K562 (cell line): Measurements from ENCODE around the gene CCDC148. TPM values are rescaled to one million over a fixed set of nuclear protein-coding genes. Genes with fewer than 3 reads are reported as not detected.
"Not testable (repeated sequence)": the region's sequence is repeated elsewhere in the genome, so short reads cannot be mapped to it uniquely, and the experiment has no call there.

Source experiments
- ATAC-seq: fragments of 200-7000 bp; cut with Tn5 transposase; 3 replicates; pipeline ENCODE4 v1.9.1; 2020; ENCODE audit warnings: moderate library complexity
- BruUV-seq: library from RNA; stranded (reverse); fragments of 400-500 nt; replicated peaks from 2 replicates; lab custom pipeline; 2021; lab: Mats Ljungman, UMichigan
- CTCF ChIA-PET: fragments of 300-600 bp; formaldehyde crosslinking; extraction: SDS; loops from one replicate; lab custom pipeline; 2021; ENCODE audit warnings: low intra/inter-chr PET ratio; lab: Yijun Ruan, JAX
- POLR2A ChIA-PET: fragments of 300-600, 350-650 bp; sonication (Branson Sonifier 250); formaldehyde crosslinking; extraction: SDS; loops from one replicate; lab custom pipeline; 2021; ENCODE audit warnings: antibody characterized with exemption, inconsistent platforms; lab: Yijun Ruan, JAX
- DNase-seq, 4 experiments: peaks; one replicate each; pipeline versions ENCODE4 v3.0.0 to v3.0.0-alpha.2; 2011 to 2018; ENCODE audit warnings: low spot score in 3 of 4, mixed read lengths in 3 of 4; ENCODE audit errors: extremely low read depth in 1 of 4
- FAIRE-seq: peaks from 2 replicates; lab custom pipeline; 2011; peaks lifted over from hg19 to GRCh38; lab: Jason Lieb, UNC
- H2AFZ ChIP-seq: 2 replicates; pipeline ENCODE4 v1.6.0; 2011; ENCODE audit warnings: low read depth, low read length, control low read depth, inconsistent platforms
- H3K27ac ChIP-seq: fragments of 200-600 bp; 3 replicates; pipeline ENCODE4 v1.8.0; 2011; ENCODE audit warnings: low read depth, mild to moderate bottlenecking, control low read depth, inconsistent platforms, low read length, moderate library complexity, mixed read lengths; ENCODE audit errors: extremely low read depth
- H3K27me3 ChIP-seq, 2 experiments: fragments of 300-600 bp in 1 of 2; 2 replicates in 1 of 2; 3 replicates in 1 of 2; pipeline versions ENCODE4 v1.6.0 to v1.8.0; 2011; ENCODE audit warnings: inconsistent platforms in 2 of 2, low read length in 2 of 2, mild to moderate bottlenecking in 1 of 2, mixed read lengths in 1 of 2, moderate library complexity in 1 of 2; ENCODE audit not compliant: control insufficient read depth in 2 of 2, insufficient read depth in 2 of 2
- H3K36me3 ChIP-seq: fragments of 300-600 bp; 3 replicates; pipeline ENCODE4 v1.8.0; 2011; ENCODE audit warnings: mild to moderate bottlenecking, low read length, inconsistent platforms; ENCODE audit not compliant: control insufficient read depth, insufficient read depth
- H3K4me1 ChIP-seq, 2 experiments: fragments of 200-600 bp in 1 of 2; replicated peaks in 1 of 2; 2 replicates in 1 of 2; 3 replicates in 1 of 2; pipeline versions ENCODE4 v1.5.1 to v1.8.0; 2011; ENCODE audit warnings: inconsistent platforms in 2 of 2, low read length in 2 of 2, mild to moderate bottlenecking in 1 of 2, mixed read lengths in 1 of 2, moderate library complexity in 1 of 2; ENCODE audit not compliant: control insufficient read depth in 2 of 2, insufficient read depth in 2 of 2
- H3K4me2 ChIP-seq: 2 replicates; pipeline ENCODE4 v1.6.1; 2011; ENCODE audit warnings: low read length, control low read depth, inconsistent platforms, mixed read lengths; ENCODE audit not compliant: insufficient read depth
- H3K4me3 ChIP-seq: fragments of 200-600 bp; sonication (generic), shearing (Covaris generic); 2 replicates; pipeline ENCODE4 v1.5.1; 2016; ENCODE audit warnings: control low read depth, inconsistent platforms
- H3K79me2 ChIP-seq: fragments of 200-600 bp; 3 replicates; pipeline ENCODE4 v1.8.0; 2011; ENCODE audit warnings: low read length, inconsistent platforms; ENCODE audit not compliant: control insufficient read depth, insufficient read depth
- H3K9ac ChIP-seq, 2 experiments: 2 replicates each; pipeline versions ENCODE4 v1.6.0 to v1.6.1; 2011; ENCODE audit warnings: low read depth in 2 of 2, low read length in 2 of 2, control low read depth in 1 of 2, inconsistent platforms in 1 of 2, mild to moderate bottlenecking in 1 of 2, mixed read lengths in 1 of 2; ENCODE audit not compliant: insufficient read depth in 1 of 2
- H3K9me1 ChIP-seq: one replicate; pipeline ENCODE4 v1.6.0; 2011; ENCODE audit warnings: inconsistent platforms, mild to moderate bottlenecking, low read length, moderate library complexity; ENCODE audit not compliant: control insufficient read depth, insufficient read depth
- H3K9me3 ChIP-seq: replicated peaks from 2 replicates; pipeline ENCODE4 v1.5.1; 2011; ENCODE audit warnings: low read depth, low read length, inconsistent platforms; ENCODE audit not compliant: control insufficient read depth, insufficient read depth
- H4K20me1 ChIP-seq: replicated peaks from 2 replicates; pipeline ENCODE4 v1.6.1; 2011; ENCODE audit warnings: low read length, inconsistent platforms, mixed read lengths; ENCODE audit not compliant: control insufficient read depth, insufficient read depth
- ZNF146 ChIP-seq: IDR thresholded peaks from one replicate; pipeline ENCODE4 v1.6.1; 2018; ENCODE audit warnings: missing compliant biosample characterization; ENCODE audit not compliant: unreplicated experiment
- WGBS: fragments of 100-300 bp; shearing (Covaris generic); methylation state at CpG from one replicate; pipeline ENCODE4 v1.1.6; 2016; ENCODE audit warnings: low coverage, mixed read lengths; ENCODE audit not compliant: insufficient coverage; ENCODE audit errors: missing lambda C conversion rate; 5-methylcytosine and 5-hydroxymethylcytosine counted together
- in situ Hi-C: fragments of 300-500 bp; cut with MboI; formaldehyde crosslinking; loops from 4 replicates; pipeline ENCODE4 v1.15.0; 2018; ENCODE audit warnings: inconsistent platforms, mixed read lengths
- intact Hi-C: fragments of 100-400 bp; cut with micrococcal nuclease; formaldehyde crosslinking; loops from 2 replicates; pipeline ENCODE4 v1.14.2; 2022
- polyA plus RNA-seq, 8 experiments: library from polyadenylated mRNA; depleted of rRNA in 4 of 8; stranded (reverse) in 5 of 8; unstranded in 3 of 8; fragments of >200 nt; fragmentation: Nextera tagmentation in 2 of 8; fragmentation: Illumina TruSeq in 1 of 8; extraction: Ambion mirVana in 2 of 8; extraction: Trizol in 1 of 8; gene quantifications; 2 replicates each; pipeline versions ENCODE4 v1.2.1 to v1.2.3, GENCODE V29; 2011 to 2014; ENCODE audit warnings: inconsistent platforms in 1 of 8, missing spikeins in 1 of 8
- total RNA-seq, 7 experiments: library from RNA; depleted of rRNA in 6 of 7; stranded (reverse); fragments of >200 nt in 6 of 7; fragmentation: Illumina TruSeq in 2 of 7; extraction: Trizol in 2 of 7; gene quantifications; 2 replicates each; pipeline versions ENCODE4 v1.2.1 to v1.2.3, GENCODE V29; 2011 to 2021; ENCODE audit warnings: low replicate concordance in 1 of 7

The CCDC148 gene
- total and polyA plus RNA-seq, 9 of the 15 experiments (the other 6 are each of a cell fraction or from before 2014, with no cell fraction given) = 0.10 to 1.4 (median 0.65) TPM

DNA sequence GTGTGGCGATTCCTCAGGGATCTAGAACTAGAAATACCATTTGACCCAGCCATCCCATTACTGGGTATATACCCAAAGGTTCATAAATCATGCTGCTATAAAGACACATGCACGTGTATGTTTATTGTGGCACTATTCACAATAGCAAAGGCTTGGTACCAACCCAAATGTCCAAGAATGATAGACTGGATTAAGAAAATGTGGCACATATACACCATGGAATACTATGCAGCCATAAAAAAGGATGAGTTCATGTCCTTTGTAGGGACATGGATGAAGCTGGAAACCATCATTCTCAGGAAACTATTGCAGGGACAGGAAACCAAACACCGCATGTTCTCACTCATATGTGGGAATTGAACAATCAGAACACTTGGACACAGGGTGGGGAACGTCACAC lies 17.5 kb downstream of the CCDC148 start:
- DNase-seq, POLR2A ChIA-PET, H3K9ac ChIP-seq, H3K9me3 ChIP-seq, intact Hi-C loops, H3K4me3 ChIP-seq, FAIRE-seq, H3K27me3 ChIP-seq, ATAC-seq, H4K20me1 ChIP-seq, CTCF ChIA-PET, H3K9me1 ChIP-seq, H3K36me3 ChIP-seq, H2AFZ ChIP-seq, H3K79me2 ChIP-seq, H3K4me2 ChIP-seq, H3K27ac ChIP-seq, H3K4me1 ChIP-seq, in situ Hi-C loops, BruUV-seq: not testable (repeated sequence)
- TF ChIP-seq ZNF146 = peak; percentile 77
- WGBS = 33% methylated on average over 3 of the region's 4 CpGs

DNA sequence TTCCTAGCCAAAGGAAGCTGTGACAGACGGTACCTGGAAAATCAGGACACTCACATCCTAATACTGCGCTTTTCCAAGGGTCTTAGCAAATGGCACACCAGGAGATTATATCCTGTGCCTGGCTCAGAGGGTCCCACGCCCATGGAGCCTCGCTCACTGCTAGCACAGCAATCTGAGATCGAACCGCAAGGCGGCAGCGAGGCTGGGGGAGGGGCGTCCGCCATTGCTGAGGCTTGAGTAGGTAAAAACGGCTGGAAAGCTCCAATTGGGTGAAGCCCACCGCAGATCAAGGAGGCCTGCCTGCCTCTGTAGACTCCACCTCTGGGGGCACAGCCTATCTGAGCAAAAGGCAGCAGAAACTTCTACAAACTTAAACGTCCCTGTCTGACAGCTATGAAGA lies 22.8 kb downstream of the CCDC148 start:
- BruUV-seq = not testable (repeated sequence)

More for the DNA sequence above, 22.8 kb downstream of the CCDC148 start:
- H2AFZ ChIP-seq, H3K9me1 ChIP-seq, DNase-seq, H3K9me3 ChIP-seq, H3K4me2 ChIP-seq, H4K20me1 ChIP-seq, intact Hi-C loops, in situ Hi-C loops, H3K27me3 ChIP-seq, H3K79me2 ChIP-seq, ATAC-seq, CTCF ChIA-PET, FAIRE-seq, H3K9ac ChIP-seq, H3K27ac ChIP-seq, H3K4me1 ChIP-seq, H3K36me3 ChIP-seq, H3K4me3 ChIP-seq: not testable (repeated sequence)
- POLR2A ChIA-PET = interaction anchor here (0.6 kb wide), 2 partner anchors 24 to 559 kb away, joined by 3 to 5 read pairs; no protein-coding TSS in a partner anchor
- 38% methylated on average over 13 of the region's 13 CpGs for WGBS
